K562 (cell line): ENCODE measurements around the gene CUL9. TPM values are rescaled to one million over a fixed set of nuclear protein-coding genes. Genes with fewer than 3 reads are reported as not detected.

Experiments used
- BRCA1 ChIP-seq, 2 experiments: fragments of 450-650 bp in 1 of 2; sonication (generic) in 1 of 2; formaldehyde crosslinking in 1 of 2; IDR thresholded peaks; 2 replicates each; pipeline versions ENCODE4 v1.5.0 to v1.6.1; 2017 to 2020; ENCODE audit warnings: mild to moderate bottlenecking in 1 of 2, missing genetic modification reagents in 1 of 2
- CC2D1A ChIP-seq: fragments of 450-650 bp; IDR thresholded peaks from 2 replicates; pipeline ENCODE4 v1.6.1; 2017; ENCODE audit warnings: mild to moderate bottlenecking
- COPS2 ChIP-seq: fragments of 450-650 bp; conservative IDR thresholded peaks from 2 replicates; pipeline ENCODE4 v1.6.1; 2016; ENCODE audit warnings: mild to moderate bottlenecking, moderate library complexity
- CREB1 ChIP-seq, 2 experiments: sonication (generic) in 1 of 2; formaldehyde crosslinking in 1 of 2; IDR thresholded peaks; 2 replicates each; pipeline versions ENCODE4 v1.6.1 to v1.8.0; 2012 to 2022; ENCODE audit warnings: inconsistent platforms in 1 of 2, mild to moderate bottlenecking in 1 of 2, missing genetic modification reagents in 1 of 2, moderate library complexity in 1 of 2
- HMG20A ChIP-seq: fragments of 450-650 bp; formaldehyde crosslinking; conservative IDR thresholded peaks from 2 replicates; pipeline ENCODE4 v1.4.0; 2020; ENCODE audit warnings: mild to moderate bottlenecking, mixed read lengths
- HMG20B ChIP-seq: fragments of 250-450 bp; sonication (Bioruptor Pico); IDR thresholded peaks from 2 replicates; pipeline ENCODE4 v1.5.0; 2021; ENCODE audit warnings: mild to moderate bottlenecking
- HNRNPL ChIP-seq: fragments of 200-400 bp; formaldehyde crosslinking; IDR thresholded peaks from 2 replicates; pipeline ENCODE4 v1.6.1; 2017; ENCODE audit warnings: low read depth, mild to moderate bottlenecking, low read length
- LEF1 ChIP-seq: fragments of 450-650 bp; IDR thresholded peaks from 2 replicates; pipeline ENCODE4 v1.6.1; 2016; ENCODE audit warnings: mild to moderate bottlenecking
- MAZ ChIP-seq, 2 experiments: fragments of 450-650 bp in 1 of 2; sonication (generic) in 1 of 2; formaldehyde crosslinking; IDR thresholded peaks in 1 of 2; conservative IDR thresholded peaks in 1 of 2; 2 replicates each; pipeline versions ENCODE4 v1.4.0 to v1.5.0; 2020; ENCODE audit warnings: mild to moderate bottlenecking in 1 of 2, missing genetic modification reagents in 1 of 2
- MCM2 ChIP-seq: fragments of 450-650 bp; IDR thresholded peaks from 2 replicates; pipeline ENCODE4 v1.6.1; 2017; ENCODE audit warnings: low read depth, mild to moderate bottlenecking
- SMAD4 ChIP-seq: fragments of 250-450 bp; sonication (Bioruptor Pico); conservative IDR thresholded peaks from 2 replicates; pipeline ENCODE4 v1.8.0; 2021; ENCODE audit warnings: inconsistent platforms, mild to moderate bottlenecking, moderate library complexity
- SMARCA5 ChIP-seq: fragments of 450-650 bp; IDR thresholded peaks from 2 replicates; pipeline ENCODE4 v1.6.1; 2016
- TSC22D4 ChIP-seq: fragments of 450-650 bp; IDR thresholded peaks from 2 replicates; pipeline ENCODE4 v1.6.1; 2016; ENCODE audit warnings: missing genetic modification characterization, missing biosample characterization, control low read depth
- ZNF165 ChIP-seq: fragments of 250-450 bp; sonication (Bioruptor Pico); IDR thresholded peaks from 2 replicates; pipeline ENCODE4 v1.4.0; 2020; ENCODE audit warnings: borderline replicate concordance
- ZNF41 ChIP-seq: fragments of 250-450 bp; sonication (Bioruptor Pico); conservative IDR thresholded peaks from 2 replicates; pipeline ENCODE4 v1.4.0; 2020; ENCODE audit warnings: mild to moderate bottlenecking
- ZNF551 ChIP-seq: fragments of 250-450 bp; sonication (Bioruptor Pico); IDR thresholded peaks from 2 replicates; pipeline ENCODE4 v1.5.0; 2021; ENCODE audit warnings: mild to moderate bottlenecking, moderate library complexity
- polyA plus RNA-seq, 8 experiments: library from polyadenylated mRNA; depleted of rRNA in 4 of 8; stranded (reverse) in 5 of 8; unstranded in 3 of 8; fragments of >200 nt; fragmentation: Nextera tagmentation in 2 of 8; fragmentation: Illumina TruSeq in 1 of 8; extraction: Ambion mirVana in 2 of 8; extraction: Trizol in 1 of 8; gene quantifications; 2 replicates each; pipeline versions ENCODE4 v1.2.1 to v1.2.3, GENCODE V29; 2011 to 2014; ENCODE audit warnings: inconsistent platforms in 1 of 8, missing spikeins in 1 of 8
- total RNA-seq, 7 experiments: library from RNA; depleted of rRNA in 6 of 7; stranded (reverse); fragments of >200 nt in 6 of 7; fragmentation: Illumina TruSeq in 2 of 7; extraction: Trizol in 2 of 7; gene quantifications; 2 replicates each; pipeline versions ENCODE4 v1.2.1 to v1.2.3, GENCODE V29; 2011 to 2021; ENCODE audit warnings: low replicate concordance in 1 of 7
- TF ChIP-seq, protein P1 (sequence below): sonication (generic); IDR thresholded peaks from 2 replicates; pipeline ENCODE4 v1.6.1; 2016
- TF ChIP-seq, protein P2 (sequence below), 2 experiments: IDR thresholded peaks; 2 replicates each; pipeline ENCODE4 v1.6.1; 2012; ENCODE audit warnings: improper control_type of control experiment in 2 of 2, low read depth in 2 of 2, low read length in 2 of 2, borderline replicate concordance in 1 of 2
- TF ChIP-seq, protein P3 (sequence below): fragments of 250-450 bp; sonication (Bioruptor Pico); IDR thresholded peaks from 2 replicates; pipeline ENCODE4 v1.4.0; 2020; ENCODE audit warnings: mild to moderate bottlenecking, moderate library complexity, borderline replicate concordance
- TF ChIP-seq, protein P4 (sequence below): sonication (generic); formaldehyde crosslinking; IDR thresholded peaks from 2 replicates; pipeline ENCODE4 v1.9.0; 2022; ENCODE audit warnings: mild to moderate bottlenecking, missing genetic modification reagents

CUL9 gene
- total and polyA plus RNA-seq, 9 of the 15 experiments (the other 6 are each of a cell fraction or from before 2014, with no cell fraction given): 0.50 to 20.7 (median 6.6) TPM

DNA sequence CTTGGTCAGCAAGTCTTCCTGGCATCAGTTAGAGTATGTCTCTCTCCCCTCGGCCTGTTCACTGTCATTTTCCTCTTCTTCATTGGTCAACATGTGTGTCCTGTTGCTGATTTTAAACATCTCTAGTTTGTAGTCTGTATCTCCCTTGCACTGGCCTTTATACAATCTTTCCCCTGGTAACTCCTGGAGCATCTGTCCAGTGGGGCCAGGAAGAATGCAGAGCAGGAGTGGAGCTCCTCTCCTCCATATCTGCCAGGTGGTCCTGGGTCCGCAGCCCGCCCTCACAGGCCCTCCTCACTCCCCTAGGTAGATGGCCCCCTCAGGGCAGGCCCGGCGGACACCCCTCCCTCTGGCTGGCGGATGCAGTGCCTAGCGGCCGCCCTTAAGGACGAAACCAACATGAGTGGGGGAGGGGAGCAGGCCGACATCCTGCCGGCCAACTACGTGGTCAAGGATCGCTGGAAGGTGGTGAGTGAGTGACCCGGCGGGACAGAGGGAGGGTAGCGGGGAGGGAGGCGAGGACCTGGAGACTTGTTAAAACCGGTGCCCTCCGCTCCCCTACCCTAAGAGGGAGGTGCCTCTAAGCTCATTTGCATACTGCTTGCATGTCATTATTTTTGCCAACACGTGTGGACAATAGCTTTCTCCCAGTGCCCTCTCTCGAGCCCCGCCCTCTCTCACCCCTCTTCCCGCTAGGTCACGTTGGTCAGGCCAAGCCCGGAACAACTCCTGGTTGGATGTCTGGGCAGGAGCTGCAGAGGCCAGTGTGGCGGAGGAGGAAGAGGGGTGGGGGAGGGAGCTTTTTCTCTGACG, 64.5 kb downstream of the CUL9 start (continued):
- TF ChIP-seq ZNF165 (CRISPR knock-in tag) (no peak), HMG20A (no peak), HMG20B (CRISPR knock-in tag) (no peak), ZNF551 (CRISPR knock-in tag) (no peak), SMARCA5 (no peak), LEF1 (no peak), MAZ (CRISPR knock-in tag; conservative IDR thresholded peaks at IDR 0.05 in 1 of 2, IDR thresholded peaks at IDR 0.05 in 1 of 2) (peak in 1 of 2 experiments; percentile 77; a peak in 2 of 4 replicates), SMAD4 (no peak), HNRNPL (no peak), BRCA1 (IDR thresholded peaks at IDR 0.05) (no peak), BRCA1 (CRISPR knock-in tag; IDR thresholded peaks at IDR 0.05) (no peak), ZNF41 (CRISPR knock-in tag) (no peak), CREB1 (IDR thresholded peaks at IDR 0.05) (no peak), CREB1 (CRISPR knock-in tag; IDR thresholded peaks at IDR 0.05) (no peak), CC2D1A (no peak), COPS2 (no peak), TSC22D4 (tag) (no peak), MCM2 (no peak)
- TF ChIP-seq, protein P1, sequence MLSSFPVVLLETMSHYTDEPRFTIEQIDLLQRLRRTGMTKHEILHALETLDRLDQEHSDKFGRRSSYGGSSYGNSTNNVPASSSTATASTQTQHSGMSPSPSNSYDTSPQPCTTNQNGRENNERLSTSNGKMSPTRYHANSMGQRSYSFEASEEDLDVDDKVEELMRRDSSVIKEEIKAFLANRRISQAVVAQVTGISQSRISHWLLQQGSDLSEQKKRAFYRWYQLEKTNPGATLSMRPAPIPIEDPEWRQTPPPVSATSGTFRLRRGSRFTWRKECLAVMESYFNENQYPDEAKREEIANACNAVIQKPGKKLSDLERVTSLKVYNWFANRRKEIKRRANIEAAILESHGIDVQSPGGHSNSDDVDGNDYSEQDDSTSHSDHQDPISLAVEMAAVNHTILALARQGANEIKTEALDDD: no peak
- TF ChIP-seq, protein P2, sequence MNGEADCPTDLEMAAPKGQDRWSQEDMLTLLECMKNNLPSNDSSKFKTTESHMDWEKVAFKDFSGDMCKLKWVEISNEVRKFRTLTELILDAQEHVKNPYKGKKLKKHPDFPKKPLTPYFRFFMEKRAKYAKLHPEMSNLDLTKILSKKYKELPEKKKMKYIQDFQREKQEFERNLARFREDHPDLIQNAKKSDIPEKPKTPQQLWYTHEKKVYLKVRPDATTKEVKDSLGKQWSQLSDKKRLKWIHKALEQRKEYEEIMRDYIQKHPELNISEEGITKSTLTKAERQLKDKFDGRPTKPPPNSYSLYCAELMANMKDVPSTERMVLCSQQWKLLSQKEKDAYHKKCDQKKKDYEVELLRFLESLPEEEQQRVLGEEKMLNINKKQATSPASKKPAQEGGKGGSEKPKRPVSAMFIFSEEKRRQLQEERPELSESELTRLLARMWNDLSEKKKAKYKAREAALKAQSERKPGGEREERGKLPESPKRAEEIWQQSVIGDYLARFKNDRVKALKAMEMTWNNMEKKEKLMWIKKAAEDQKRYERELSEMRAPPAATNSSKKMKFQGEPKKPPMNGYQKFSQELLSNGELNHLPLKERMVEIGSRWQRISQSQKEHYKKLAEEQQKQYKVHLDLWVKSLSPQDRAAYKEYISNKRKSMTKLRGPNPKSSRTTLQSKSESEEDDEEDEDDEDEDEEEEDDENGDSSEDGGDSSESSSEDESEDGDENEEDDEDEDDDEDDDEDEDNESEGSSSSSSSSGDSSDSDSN (IDR thresholded peaks at IDR 0.05; ENCODE audit: borderline replicate concordance in 1 of 2, low read depth in 2 of 2, low read length in 2 of 2): no peak
- TF ChIP-seq, protein P3, sequence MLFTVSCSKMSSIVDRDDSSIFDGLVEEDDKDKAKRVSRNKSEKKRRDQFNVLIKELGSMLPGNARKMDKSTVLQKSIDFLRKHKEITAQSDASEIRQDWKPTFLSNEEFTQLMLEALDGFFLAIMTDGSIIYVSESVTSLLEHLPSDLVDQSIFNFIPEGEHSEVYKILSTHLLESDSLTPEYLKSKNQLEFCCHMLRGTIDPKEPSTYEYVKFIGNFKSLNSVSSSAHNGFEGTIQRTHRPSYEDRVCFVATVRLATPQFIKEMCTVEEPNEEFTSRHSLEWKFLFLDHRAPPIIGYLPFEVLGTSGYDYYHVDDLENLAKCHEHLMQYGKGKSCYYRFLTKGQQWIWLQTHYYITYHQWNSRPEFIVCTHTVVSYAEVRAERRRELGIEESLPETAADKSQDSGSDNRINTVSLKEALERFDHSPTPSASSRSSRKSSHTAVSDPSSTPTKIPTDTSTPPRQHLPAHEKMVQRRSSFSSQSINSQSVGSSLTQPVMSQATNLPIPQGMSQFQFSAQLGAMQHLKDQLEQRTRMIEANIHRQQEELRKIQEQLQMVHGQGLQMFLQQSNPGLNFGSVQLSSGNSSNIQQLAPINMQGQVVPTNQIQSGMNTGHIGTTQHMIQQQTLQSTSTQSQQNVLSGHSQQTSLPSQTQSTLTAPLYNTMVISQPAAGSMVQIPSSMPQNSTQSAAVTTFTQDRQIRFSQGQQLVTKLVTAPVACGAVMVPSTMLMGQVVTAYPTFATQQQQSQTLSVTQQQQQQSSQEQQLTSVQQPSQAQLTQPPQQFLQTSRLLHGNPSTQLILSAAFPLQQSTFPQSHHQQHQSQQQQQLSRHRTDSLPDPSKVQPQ (CRISPR knock-in tag): no peak
- TF ChIP-seq, protein P4, sequence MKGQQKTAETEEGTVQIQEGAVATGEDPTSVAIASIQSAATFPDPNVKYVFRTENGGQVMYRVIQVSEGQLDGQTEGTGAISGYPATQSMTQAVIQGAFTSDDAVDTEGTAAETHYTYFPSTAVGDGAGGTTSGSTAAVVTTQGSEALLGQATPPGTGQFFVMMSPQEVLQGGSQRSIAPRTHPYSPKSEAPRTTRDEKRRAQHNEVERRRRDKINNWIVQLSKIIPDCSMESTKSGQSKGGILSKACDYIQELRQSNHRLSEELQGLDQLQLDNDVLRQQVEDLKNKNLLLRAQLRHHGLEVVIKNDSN (CRISPR knock-in tag): peak; percentile 69
